Measurements from ENCODE around the gene NKAIN2.

DNA sequence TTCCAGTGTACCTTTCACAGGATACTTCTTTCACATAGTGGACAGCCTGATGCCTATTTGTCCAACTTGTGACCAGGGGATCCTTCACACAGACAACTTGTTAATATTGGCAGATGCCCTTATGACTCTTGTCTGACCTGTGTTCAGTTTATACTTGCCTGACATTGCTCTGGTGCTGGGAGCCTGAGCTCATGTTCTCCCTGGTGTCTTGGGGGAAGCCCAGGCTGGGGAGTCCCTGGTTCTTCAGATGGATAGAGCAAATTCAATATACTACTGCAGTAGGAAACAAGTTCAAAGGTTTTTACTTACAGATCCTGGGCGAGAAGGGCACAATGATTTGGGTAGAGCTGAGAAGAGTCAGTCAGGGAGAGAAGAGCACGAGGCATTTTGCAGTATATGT, 76.1 kb downstream of the NKAIN2 start:
- TF ChIP-seq, protein P1, sequence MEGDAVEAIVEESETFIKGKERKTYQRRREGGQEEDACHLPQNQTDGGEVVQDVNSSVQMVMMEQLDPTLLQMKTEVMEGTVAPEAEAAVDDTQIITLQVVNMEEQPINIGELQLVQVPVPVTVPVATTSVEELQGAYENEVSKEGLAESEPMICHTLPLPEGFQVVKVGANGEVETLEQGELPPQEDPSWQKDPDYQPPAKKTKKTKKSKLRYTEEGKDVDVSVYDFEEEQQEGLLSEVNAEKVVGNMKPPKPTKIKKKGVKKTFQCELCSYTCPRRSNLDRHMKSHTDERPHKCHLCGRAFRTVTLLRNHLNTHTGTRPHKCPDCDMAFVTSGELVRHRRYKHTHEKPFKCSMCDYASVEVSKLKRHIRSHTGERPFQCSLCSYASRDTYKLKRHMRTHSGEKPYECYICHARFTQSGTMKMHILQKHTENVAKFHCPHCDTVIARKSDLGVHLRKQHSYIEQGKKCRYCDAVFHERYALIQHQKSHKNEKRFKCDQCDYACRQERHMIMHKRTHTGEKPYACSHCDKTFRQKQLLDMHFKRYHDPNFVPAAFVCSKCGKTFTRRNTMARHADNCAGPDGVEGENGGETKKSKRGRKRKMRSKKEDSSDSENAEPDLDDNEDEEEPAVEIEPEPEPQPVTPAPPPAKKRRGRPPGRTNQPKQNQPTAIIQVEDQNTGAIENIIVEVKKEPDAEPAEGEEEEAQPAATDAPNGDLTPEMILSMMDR (optimal IDR thresholded peaks at IDR 0.05 in 1 of 3, IDR thresholded peaks at IDR 0.05 in 1 of 3, conservative IDR thresholded peaks at IDR 0.05 in 1 of 3; ENCODE audit: extremely low read depth in 1 of 3, insufficient read depth in 2 of 3, low read length in 3 of 3): no peak
- no peak for TF ChIP-seq EZH2 (IDR thresholded peaks at IDR 0.05; ENCODE audit: low read length)
